Measurements from ENCODE around the gene TNS1. TPM values are rescaled to one million over a fixed set of nuclear protein-coding genes. Genes with fewer than 3 reads are reported as not detected.

The TNS1 gene
- total RNA-seq, 1 experiment from 2014 or later, result 1.5 TPM

GRCh38 chr2:217908544-217908943, 94.3 kb downstream of the TNS1 start:
- H3K9me3 ChIP-seq (ENCODE audit: low read length), result no peaks in the 10 kb centered on the region
- H3K27me3 ChIP-seq (ENCODE audit: low read length), result peaks cover 76% of the 10 kb centered on the region
- no peaks in the 10 kb centered on the region for H3F3A ChIP-seq (ENCODE audit: low read length, unreplicated experiment)
- H3K79me2 ChIP-seq (ENCODE audit: low read length), result no peaks in the 10 kb centered on the region
- H4K20me1 ChIP-seq (ENCODE audit: low read length), result no peaks in the 10 kb centered on the region
- no peak overlapping the region for H3K4me3 ChIP-seq (ENCODE audit: low read length)
- intact Hi-C loops (cut with micrococcal nuclease), result no loop called here
- no peak for ATAC-seq
- no peak overlapping the region for H3K9ac ChIP-seq (ENCODE audit: low read length)
- H3K36me3 ChIP-seq (ENCODE audit: low read depth, low read length), result no peaks in the 10 kb centered on the region
- H2AFZ ChIP-seq (ENCODE audit: low read length), result no peak overlapping the region
- TF ChIP-seq CTCF (conservative IDR thresholded peaks at IDR 0.05; ENCODE audit: low read depth, low read length) (no peak), EZH2 (IDR thresholded peaks at IDR 0.05; ENCODE audit: low read length, unreplicated experiment) (no peak), EZH2phosphoT487 (IDR thresholded peaks at IDR 0.05; ENCODE audit: borderline replicate concordance, low read length) (no peak)
- no TSS peak for BruUV-seq (replicated peaks)
- ChIA-PET CTCF (no interaction called here), POLR2A (ENCODE audit: unreplicated experiment) (no interaction called here)
- no peaks in the 10 kb centered on the region for H3K4me1 ChIP-seq (ENCODE audit: insufficient read depth, low read length)
- no peak overlapping the region for H3K27ac ChIP-seq (ENCODE audit: low read length)
- H3K9me2 ChIP-seq (replicated peaks; ENCODE audit: low read length), result no peaks in the 10 kb centered on the region
- H3K4me2 ChIP-seq (ENCODE audit: low read length), result no peak overlapping the region
- no peak for DNase-seq

GRCh38 chr2:217907266-217907665, 95.5 kb downstream of the TNS1 start:
- POLR2A ChIA-PET (ENCODE audit: unreplicated experiment), result no interaction called here
- CTCF ChIA-PET, result no interaction called here
- no peaks in the 10 kb centered on the region for H3F3A ChIP-seq (ENCODE audit: low read length, unreplicated experiment)
- no peak overlapping the region for H3K4me3 ChIP-seq (ENCODE audit: low read length)
- intact Hi-C loops (cut with micrococcal nuclease), result no loop called here
- no peaks in the 10 kb centered on the region for H3K79me2 ChIP-seq (ENCODE audit: low read length)
- peaks cover 76% of the 10 kb centered on the region for H3K27me3 ChIP-seq (ENCODE audit: low read length)
- BruUV-seq (replicated peaks), result no TSS peak
- H3K4me1 ChIP-seq (ENCODE audit: insufficient read depth, low read length), result no peaks in the 10 kb centered on the region
- no peaks in the 10 kb centered on the region for H4K20me1 ChIP-seq (ENCODE audit: low read length)
- H3K9ac ChIP-seq (ENCODE audit: low read length), result no peak overlapping the region
- ATAC-seq (no peak), DNase-seq (no peak)
- no peak overlapping the region for H2AFZ ChIP-seq (ENCODE audit: low read length)
- no peaks in the 10 kb centered on the region for H3K9me2 ChIP-seq (replicated peaks; ENCODE audit: low read length)
- TF ChIP-seq CTCF (conservative IDR thresholded peaks at IDR 0.05; ENCODE audit: low read depth, low read length) (no peak), EZH2phosphoT487 (IDR thresholded peaks at IDR 0.05; ENCODE audit: borderline replicate concordance, low read length) (no peak), EZH2 (IDR thresholded peaks at IDR 0.05; ENCODE audit: low read length, unreplicated experiment) (no peak)
- no peak overlapping the region for H3K27ac ChIP-seq (ENCODE audit: low read length)
- no peaks in the 10 kb centered on the region for H3K36me3 ChIP-seq (ENCODE audit: low read depth, low read length)
- H3K9me3 ChIP-seq (ENCODE audit: low read length), result no peaks in the 10 kb centered on the region
- no peak overlapping the region for H3K4me2 ChIP-seq (ENCODE audit: low read length)

GRCh38 chr2:217906798-217907197, 96.0 kb downstream of the TNS1 start:
- no TSS peak for BruUV-seq (replicated peaks)
- no peak for ATAC-seq
- Histone ChIP-seq H3K36me3 (ENCODE audit: low read depth, low read length) (no peaks in the 10 kb centered on the region), H3K27ac (ENCODE audit: low read length) (no peak overlapping the region), H3F3A (ENCODE audit: low read length, unreplicated experiment) (no peaks in the 10 kb centered on the region), H3K4me2 (ENCODE audit: low read length) (no peak overlapping the region), H4K20me1 (ENCODE audit: low read length) (no peaks in the 10 kb centered on the region), H3K4me1 (ENCODE audit: insufficient read depth, low read length) (no peaks in the 10 kb centered on the region), H3K4me3 (ENCODE audit: low read length) (no peak overlapping the region), H3K9ac (ENCODE audit: low read length) (no peak overlapping the region), H3K9me3 (ENCODE audit: low read length) (no peaks in the 10 kb centered on the region), H3K79me2 (ENCODE audit: low read length) (no peaks in the 10 kb centered on the region), H3K27me3 (ENCODE audit: low read length) (peaks cover 75% of the 10 kb centered on the region), H2AFZ (ENCODE audit: low read length) (no peak overlapping the region), H3K9me2 (replicated peaks; ENCODE audit: low read length) (no peaks in the 10 kb centered on the region)
- ChIA-PET CTCF (no interaction called here), POLR2A (ENCODE audit: unreplicated experiment) (no interaction called here)
- TF ChIP-seq EZH2phosphoT487 (IDR thresholded peaks at IDR 0.05; ENCODE audit: borderline replicate concordance, low read length) (no peak), EZH2 (IDR thresholded peaks at IDR 0.05; ENCODE audit: low read length, unreplicated experiment) (no peak), CTCF (conservative IDR thresholded peaks at IDR 0.05; ENCODE audit: low read depth, low read length) (no peak)
- no peak for DNase-seq
- intact Hi-C loops (cut with micrococcal nuclease), result no loop called here
